ENCODE data around the gene TMPRSS11D.

The TMPRSS11D gene

DNA sequence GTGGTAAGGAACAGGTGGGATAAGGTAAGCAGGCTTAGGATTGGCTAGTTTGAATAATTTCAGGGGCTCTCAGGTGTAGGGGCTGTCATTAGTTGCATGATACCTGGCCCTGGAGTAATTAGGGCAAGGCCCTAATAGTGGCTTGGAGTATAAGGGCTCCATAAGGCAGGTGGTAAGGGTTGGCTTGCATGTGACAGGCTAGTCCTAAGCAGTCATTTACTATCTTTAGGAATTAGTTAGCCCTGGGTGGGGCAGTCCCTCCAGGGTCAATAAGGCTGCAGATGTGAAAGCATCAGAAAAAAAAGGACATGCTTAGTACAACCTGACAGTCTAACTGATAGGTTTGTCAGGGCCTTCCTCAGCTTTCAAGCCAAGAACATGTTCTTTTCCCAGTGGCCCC is 7.8 kb upstream of the TMPRSS11D start:
- no peak for DNase-seq (ENCODE audit: low read depth in 4 of 4, low spot score in 1 of 4)

DNA sequence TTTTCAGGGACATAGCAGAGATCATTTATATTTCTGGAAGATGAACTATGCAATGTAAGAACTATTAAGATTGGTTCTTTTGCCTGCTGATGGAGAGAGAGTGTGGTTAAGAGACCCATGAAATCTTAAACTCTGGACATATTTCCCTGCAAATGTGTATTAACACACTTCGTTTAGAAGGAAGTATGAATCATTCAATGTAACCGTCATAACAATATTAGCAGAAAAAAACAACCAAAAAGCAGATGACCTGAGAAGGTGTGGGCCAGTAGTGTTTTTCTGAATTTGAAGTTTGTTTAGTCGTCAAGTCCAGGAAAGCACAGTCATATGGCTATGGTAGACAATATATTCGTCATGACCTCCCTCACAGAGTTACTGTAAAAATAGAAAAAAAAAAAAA is 2.5 kb upstream of the TMPRSS11D start:
- DNase-seq (ENCODE audit: low read depth in 4 of 4, low spot score in 1 of 4): no peak

DNA sequence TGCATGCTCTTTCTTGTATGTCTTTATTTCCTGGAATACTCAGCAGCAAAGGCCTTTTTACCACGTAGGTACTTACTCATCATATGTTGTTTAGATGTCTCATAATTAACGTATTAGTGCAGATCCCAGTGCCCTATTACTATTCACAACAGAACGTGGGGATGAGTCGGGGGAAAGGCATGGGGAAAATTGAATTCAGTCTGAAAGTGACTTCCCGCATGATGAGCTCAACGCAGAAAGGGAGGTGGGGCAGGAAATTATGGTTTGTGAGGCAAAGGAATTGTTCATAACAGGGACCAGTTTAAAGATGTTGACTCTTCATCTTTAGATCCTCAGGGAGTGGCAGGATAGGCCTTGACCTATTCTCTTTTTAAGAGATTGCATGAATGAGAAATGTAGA is 2.0 kb upstream of the TMPRSS11D start:
- DNase-seq (ENCODE audit: low read depth in 4 of 4, low spot score in 1 of 4): no peak

DNA sequence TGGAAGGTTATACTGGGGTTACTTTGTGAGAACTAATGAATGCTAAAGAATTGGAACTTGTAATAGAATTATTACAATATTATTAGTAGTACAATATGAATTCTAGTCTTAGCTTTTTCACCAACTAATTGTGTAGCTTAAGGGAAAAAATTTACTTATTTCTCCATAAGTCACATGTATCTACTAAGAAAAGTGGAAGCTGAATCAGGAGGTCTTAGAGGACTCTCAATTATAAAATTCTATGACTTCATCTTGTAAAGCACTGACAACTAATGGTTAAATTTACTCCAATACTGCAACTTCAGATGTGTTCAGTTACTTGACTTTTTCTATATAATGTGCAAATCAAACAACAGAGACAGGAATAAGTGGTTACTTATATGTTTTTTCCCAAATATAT is 899 bp upstream of the TMPRSS11D start:
- no peak for DNase-seq (ENCODE audit: low read depth in 4 of 4, low spot score in 1 of 4)

DNA sequence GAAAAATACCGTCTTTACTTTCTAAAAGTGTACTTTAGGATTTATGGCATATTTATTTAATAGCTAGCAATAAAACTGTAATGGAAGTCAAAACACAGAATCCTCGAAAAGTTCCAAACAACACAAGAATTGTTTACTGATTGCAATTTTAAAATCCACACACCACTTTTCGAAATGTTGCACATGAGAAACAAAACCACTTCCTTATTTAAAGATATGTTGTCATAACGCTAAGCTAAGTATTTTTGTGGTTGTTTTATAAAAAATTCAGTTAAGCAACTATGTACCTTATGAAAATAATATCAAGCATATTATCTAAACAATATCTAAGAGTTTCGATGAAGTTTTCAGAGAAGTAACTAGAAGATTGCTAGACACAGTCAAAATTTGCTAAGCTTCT is 344 bp downstream of the TMPRSS11D start:
- DNase-seq (ENCODE audit: low read depth in 4 of 4, low spot score in 1 of 4): no peak

DNA sequence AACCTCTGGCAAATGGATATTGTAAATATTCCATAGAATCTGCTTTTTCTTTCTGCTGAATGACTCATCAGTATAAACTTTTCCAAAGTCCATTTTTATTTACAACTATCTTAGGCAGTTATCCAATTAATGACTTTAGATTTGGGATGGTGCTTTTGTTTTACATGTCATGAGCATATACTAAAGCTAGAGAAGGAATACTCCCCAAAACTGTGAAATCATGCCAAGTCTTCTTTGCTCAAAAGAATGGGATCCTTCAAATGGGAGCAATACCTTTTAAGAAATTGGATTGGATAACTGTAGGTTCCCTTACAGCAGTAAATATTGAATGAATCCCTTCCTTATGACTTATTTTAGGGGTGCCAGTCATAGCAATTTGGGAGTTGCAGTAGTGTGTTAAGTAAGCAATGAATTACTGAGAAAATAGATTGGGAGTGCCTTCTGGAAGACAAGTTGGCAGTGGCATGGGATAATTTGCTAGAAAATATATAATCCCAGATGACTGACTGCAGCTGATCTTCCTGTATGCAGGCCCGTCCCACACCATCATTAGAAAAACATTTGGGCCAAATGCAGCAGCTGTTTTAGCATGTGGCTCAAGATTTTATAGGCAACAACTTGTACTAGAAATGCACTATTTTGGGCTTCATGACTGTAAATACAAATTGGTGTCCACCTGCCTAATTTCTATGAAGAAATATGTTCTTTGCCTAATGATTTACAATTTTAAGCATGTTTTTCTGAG is 2.8 kb downstream of the TMPRSS11D start:
- DNase-seq (ENCODE audit: low read depth in 4 of 4, low spot score in 1 of 4): no peak

DNA sequence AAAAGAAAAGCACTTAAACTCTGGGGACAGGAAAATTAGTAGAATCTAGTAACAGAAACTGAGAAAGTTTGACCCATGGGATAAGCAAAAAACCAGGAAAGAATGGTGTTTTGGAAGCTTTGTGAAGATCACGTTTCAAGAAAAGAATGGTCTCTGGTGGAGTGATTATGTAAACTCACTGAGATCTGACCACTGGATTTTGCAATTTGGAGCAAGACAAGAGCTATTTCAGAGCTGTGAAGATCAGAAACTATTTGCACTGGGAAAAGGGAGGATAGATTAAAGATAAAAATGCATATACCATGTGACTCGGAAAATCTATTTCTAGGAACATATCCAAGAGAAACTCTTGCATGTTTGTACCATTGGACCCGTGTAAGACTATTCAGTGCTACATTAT is 4.3 kb downstream of the TMPRSS11D start:
- DNase-seq (ENCODE audit: low read depth in 4 of 4, low spot score in 1 of 4): no peak

DNA sequence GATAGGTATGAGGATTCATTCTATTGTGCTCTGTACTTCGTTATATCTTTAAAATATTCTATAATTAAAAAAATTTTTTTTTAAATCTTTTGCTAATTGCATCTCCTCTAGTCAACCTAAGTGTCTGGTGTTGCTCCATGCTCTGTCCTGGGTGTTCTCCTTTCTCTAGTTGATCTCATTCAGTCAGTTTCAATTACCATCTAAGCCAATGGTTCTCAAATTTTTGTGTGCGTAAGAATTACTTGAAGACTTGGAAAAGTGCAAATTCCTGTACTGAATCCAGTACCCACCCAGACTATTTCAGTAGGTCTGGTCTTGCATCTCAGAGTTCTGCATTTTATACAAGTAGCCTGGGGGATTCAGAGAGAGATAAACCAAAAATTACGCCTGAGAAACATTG is 6.7 kb downstream of the TMPRSS11D start:
- DNase-seq (ENCODE audit: low read depth in 4 of 4, low spot score in 1 of 4): no peak

DNA sequence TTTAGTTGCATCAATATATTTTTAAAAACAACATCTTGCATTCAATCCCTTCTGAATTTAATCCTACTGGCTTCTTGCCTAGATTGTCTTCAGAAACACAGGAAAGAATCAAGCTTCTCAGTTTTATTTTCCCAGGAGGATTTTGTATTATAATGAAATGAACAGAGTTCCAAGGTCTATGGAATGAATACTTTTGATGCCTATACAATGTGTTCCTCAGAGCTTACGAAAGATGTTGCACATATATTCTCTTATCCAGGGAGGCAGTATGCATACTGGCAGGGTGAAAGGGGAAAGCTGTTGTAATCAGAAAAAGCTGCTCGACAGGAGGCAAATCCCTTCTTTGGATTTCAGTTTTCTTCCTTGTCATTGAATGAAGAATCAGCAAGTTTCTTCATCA is 8.8 kb downstream of the TMPRSS11D start:
- DNase-seq (ENCODE audit: low read depth in 4 of 4, low spot score in 1 of 4): no peak

DNA sequence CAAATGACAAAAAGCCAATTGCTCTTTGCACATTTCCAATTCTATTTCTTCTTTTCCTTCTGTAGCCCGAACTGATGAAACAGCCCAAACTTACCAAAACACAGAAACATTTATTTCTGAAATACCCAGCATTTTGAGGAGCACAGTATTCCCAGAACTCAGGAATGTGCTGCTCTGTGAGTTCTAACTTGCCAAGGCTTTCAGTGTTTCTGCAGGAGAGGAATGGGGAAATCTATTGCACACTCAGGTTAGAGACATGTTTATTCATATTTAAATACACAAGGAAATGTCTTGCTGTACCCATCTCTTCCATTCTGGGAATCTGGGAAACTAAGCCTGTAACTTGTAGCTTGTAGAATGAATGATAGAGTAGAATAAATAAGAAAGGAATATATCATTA is 10.7 kb downstream of the TMPRSS11D start:
- no peak for DNase-seq (ENCODE audit: low read depth in 4 of 4, low spot score in 1 of 4)

DNA sequence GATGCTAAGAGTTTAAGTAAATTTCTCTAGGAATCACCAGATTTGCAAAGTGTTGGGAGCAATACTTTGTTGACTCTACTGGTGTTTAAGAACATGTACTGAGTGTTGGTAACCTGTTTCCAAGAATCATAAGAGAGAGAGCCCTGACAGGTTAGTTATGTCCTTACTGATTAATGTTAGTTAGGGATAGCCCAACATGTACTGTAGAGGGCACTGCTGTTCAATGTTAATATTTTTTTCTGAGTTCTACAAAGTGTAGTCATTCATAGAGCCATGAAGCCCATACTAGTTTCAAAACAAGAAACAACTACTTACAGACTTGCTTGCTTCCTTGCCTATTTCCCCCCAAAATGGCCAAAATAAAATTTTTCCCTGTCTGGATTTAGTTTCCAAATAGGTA is 11.9 kb downstream of the TMPRSS11D start:
- DNase-seq (ENCODE audit: low read depth in 4 of 4, low spot score in 1 of 4): no peak

DNA sequence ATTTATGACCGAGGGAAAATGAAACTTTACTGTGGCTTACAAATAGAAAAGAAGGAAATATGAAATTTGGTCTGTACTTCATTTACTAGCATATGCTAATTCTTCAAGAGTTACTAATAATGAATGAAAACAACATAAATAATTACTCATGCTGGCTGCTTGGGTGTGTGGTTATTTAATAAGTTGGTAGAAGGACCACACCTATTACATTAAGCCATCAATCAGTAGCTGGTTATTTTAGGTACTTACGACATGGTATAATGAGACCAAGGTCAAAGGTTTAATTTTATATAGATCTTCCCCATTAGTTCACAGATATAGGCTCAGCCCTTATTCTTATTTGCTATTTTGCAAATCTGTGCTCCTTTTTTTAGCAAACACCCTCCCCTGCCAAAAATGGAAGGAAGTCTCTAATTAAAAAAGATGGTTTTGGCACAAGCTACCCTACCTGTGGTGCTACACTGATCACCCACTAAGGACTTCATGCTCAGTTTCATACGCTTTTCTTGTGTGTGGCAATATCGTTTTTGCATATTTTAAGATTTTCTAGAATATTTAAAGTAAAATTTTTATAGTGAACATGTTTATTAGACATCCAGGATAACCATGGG is 14.1 kb downstream of the TMPRSS11D start:
- no peak for DNase-seq (ENCODE audit: low read depth in 4 of 4, low spot score in 1 of 4)

DNA sequence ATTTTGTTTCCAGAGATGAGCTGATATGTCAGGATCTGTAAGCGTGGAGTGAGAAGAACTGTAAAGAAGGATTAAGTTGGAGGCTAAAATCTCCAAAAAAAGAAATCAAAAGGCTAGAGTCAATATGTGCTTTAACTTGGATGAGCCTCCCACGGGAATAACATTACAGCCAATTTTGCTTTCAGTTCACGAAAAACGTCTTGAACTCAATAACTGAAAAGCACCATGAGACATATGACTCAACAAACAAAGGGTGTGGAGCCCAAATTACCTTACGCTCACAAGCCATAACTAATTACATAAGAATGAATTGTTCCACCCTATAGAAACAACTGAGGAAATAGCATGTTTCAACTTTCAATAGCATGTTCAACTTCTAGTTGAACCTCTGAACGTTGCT is 22.3 kb downstream of the TMPRSS11D start:
- no peak for DNase-seq (ENCODE audit: low read depth in 4 of 4, low spot score in 1 of 4)

DNA sequence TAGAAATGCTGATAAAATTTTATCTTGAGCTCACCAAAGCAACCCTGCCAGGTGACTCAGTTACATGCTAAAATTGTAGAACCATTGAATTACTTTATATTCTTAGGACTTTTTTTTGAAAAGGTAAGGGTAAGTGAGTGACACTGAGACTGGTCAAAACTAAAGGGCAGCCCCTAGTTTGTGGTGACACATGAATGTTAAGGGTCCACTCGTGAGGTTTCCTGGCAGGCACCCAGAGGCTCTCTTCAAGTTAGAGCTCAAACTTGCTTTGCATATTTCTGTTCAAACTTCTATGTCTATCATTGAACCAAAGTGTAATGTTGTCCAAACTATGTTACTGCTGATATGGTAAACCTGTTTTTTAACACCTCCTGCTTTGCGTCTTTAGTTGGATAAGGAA is 30.5 kb downstream of the TMPRSS11D start:
- no peak for DNase-seq (ENCODE audit: low read depth in 4 of 4, low spot score in 1 of 4)

DNA sequence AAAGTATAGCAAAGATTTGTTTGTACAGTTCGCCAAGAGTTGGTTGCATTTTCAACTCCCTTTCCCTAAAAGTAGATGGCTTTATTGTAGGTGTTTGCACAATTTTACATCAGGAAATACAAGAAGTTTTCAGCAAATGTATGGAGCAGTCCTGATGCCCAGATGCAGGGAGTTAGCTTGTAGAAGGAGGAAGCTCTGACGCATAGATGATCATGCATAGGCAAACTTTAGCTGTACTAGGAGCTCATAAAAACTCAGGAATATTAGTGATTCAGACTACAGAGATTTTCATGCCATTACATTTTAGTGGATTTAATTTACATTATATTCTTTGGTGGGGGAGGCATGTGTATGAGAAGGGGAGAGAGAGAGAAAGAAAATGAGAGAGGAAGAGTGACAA is 62.9 kb downstream of the TMPRSS11D start:
- no peak for DNase-seq (ENCODE audit: low read depth in 4 of 4, low spot score in 1 of 4)

DNA sequence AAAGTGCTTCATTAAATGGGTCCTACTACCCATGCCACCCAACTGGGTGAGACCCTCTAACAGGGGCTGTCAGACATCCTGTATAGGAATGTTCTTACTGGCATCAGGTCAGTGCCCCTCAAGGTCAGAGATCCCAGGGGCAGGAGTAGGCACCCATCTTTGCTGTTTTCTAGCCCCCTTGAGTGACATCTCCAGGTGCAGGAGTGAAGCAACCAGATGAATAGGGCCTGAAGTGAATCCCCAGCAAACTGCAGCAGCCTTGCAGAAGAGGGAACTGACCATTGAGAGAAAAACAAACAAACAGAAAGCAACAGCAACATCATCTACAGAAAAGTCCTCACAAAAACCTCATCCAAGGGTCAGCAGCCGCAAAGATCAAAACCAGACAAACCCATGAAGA is 73.8 kb downstream of the TMPRSS11D start:
- no peak for DNase-seq (ENCODE audit: low read depth in 4 of 4, low spot score in 1 of 4)

DNA sequence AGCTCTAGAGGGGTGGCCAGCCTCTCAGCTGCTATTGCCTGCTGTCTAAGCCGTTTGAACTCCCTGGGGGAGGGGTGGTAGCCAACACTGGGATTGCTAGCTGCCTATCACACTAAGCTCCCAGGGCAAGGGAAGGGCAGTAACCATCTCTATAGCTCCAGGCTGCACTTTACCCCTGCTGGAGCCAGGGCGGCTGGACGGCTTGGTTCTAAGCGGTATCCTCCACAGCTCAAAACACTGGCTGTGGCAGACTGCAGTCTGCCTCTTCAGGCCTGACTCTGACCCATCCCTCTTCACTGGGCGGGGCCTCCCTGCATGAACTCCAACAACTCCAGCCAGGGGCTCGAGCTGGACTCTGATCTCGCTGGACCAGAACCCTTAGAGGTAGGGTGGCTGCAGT is 74.3 kb downstream of the TMPRSS11D start:
- DNase-seq (ENCODE audit: low read depth in 4 of 4, low spot score in 1 of 4): no peak

DNA sequence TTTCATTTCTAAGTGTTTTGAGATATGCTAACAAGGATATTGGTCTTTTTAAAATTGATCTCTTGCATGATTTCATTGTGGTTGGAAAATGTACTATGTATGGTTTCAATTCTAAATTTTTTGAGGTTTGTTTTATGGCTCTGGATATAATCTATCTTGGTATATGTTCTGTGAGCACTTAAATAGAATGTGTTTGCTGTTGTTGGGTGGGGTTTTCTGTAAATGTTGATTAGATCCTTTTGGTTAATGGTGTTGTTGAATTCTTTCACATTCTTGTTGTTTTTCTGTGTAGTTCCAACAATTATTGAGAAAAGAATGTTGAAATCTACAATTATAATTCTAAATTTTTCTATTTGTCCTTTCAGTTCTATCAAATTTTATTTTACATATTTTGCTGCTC is 87.0 kb downstream of the TMPRSS11D start:
- DNase-seq (ENCODE audit: low read depth in 4 of 4, low spot score in 1 of 4): no peak

DNA sequence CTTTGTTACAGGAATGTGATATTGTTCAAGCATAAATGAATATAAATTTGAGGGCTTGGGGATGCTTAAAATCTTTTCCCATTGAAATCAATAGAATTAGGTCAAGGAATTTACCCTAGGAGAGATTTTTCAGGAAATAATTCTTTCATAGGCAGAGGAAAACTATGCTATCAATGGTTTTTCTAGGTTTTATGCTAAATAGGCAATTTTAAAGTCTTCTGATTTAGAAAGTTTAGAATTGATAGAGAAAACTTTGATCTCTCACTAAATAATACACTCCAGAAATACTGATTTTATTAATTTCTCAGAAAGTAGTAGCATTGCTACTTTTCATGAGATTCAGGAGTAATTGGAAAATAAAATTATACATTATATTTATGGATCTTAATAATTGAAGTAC is 93.1 kb downstream of the TMPRSS11D start:
- no peak for DNase-seq (ENCODE audit: low read depth in 4 of 4, low spot score in 1 of 4)

DNA sequence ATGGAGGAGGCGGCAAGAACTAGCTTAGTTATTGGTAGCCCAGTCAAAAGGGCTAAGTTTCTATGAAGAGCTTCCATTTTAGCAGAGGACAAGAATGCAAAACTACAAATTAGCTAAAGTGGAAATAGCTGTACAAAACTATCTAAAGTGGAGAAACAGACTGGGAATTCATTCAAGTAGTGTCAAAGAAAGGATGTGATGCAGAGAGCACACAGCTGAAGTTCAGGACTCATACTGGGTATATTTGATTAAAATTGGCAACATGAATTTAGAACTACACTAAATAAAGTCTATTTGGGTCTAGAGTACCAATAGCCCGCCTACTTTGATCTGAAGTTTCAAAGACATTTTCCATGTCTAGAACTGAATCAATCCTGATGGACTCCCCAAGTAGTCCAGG is 96.5 kb downstream of the TMPRSS11D start:
- DNase-seq (ENCODE audit: low read depth in 4 of 4, low spot score in 1 of 4): no peak

DNA sequence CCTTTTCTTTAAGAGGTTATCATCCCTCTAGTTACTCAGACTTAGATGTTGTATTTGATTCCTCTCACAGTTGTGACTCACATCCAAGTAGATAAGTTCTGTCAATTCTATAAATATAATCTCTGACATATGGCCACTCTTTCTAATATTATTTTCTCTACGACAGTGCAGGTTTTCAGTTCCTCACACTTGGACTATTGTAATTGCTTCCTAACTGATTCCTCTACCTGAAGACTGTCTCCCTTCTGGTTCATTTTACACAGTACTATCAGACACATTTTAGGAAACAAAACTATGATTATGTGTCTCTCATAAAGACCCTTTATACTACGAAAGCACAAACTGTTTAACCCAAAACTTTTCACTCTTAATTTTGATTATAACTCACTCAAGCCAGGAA is 98.3 kb downstream of the TMPRSS11D start:
- no peak for DNase-seq (ENCODE audit: low read depth in 4 of 4, low spot score in 1 of 4)

DNA sequence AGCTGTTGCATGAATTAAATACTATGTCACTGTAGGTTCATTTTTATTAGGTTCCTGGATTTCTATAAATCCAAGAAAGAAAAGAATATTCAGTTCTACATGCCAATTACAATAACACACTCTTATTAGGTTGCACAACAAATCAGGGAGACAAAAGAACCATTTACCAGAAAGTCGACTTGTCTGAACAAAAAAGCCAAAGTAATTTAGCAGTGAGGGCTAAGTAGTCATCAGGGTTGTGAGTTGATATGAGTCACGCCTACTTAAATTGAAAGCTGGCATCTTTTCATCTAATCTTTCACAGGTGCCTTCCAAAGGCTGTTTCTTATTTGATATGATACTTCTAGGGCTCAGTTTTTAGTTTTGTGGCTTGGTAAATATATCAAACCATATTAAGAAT is 104.2 kb downstream of the TMPRSS11D start:
- DNase-seq (ENCODE audit: low read depth in 4 of 4, low spot score in 1 of 4): no peak

DNA sequence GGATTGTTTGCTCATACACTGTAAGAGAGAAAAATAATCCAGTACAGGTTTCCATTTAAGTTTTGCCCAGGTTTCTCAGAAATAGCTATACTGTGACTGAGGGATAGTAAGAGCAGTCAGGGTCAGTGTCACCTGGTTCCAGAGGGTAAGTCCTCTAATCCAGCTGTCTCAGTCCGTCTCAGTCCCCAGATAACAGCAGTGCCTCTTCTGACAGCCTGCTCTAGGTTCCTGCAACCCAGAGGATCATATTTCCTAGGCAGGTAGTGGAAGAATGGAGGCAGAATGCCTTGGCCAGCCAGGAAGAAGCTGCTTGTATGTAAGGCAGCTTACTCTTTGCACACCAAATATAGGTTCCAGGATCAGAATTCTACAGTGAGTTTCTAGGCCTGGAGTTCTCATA is 107.1 kb downstream of the TMPRSS11D start:
- DNase-seq (ENCODE audit: low read depth in 4 of 4, low spot score in 1 of 4): no peak

Measured in stimulated activated CD4-positive, alpha-beta T cell treated with anti-CD3 and anti-CD28 coated beads, Interleukin-1b, Interleukin-23, amount 100 ng/mL, for 24 hours (primary cell).